CD4-positive, alpha-beta T cell treated with Interleukin-2 at 100 ng/mL for 4 hours (primary cell): ENCODE measurements around the gene KCNJ9.
"Not testable (repeated sequence)": the region's sequence is repeated elsewhere in the genome, so short reads cannot be mapped to it uniquely, and the experiment has no call there.

Experiments
- DNase-seq: peaks from one replicate; pipeline ENCODE4 v3.0.0-alpha.2; 2020; ENCODE audit warnings: low spot score

KCNJ9 gene

DNA sequence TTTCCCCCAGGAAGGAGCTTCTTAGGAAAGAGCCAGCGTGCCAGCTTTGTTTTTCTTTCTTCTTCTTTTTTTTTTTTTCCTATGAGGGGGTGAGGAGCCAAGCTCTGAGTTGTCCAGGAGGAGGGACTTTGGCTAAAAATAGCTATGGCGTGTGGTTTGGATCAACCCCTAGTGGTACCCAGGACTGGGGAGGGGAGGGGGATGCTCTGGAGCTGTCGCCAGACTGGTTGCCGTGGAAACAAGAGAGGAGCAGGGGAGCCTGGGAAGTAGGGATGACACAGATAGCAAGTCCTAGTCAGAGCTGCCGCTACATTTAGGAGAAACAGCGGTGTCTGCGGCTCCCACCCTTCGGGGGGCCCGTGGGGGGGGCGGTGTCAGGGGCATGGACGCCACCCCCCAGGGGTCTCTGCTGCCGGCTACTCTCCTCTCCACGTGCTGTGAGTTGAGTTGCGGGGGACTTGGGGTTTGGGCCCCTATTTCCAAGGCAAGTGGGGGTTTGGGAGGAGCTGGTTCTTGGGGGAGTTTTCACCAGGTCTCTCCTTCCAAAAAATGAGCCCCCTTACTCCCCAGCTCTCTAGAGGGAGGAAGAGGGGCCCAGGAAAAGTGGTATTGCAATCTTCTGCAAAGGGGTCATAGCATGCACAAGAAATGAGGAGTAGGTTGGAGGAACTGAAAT is at the start of gene KCNJ9:
TSS of gene KCNJ9 (plus strand) at position 278 of the 676 bp plus-strand sequence. CDS start 2,493 bp downstream, outside the sequence.
- DNase-seq = no peak

DNA sequence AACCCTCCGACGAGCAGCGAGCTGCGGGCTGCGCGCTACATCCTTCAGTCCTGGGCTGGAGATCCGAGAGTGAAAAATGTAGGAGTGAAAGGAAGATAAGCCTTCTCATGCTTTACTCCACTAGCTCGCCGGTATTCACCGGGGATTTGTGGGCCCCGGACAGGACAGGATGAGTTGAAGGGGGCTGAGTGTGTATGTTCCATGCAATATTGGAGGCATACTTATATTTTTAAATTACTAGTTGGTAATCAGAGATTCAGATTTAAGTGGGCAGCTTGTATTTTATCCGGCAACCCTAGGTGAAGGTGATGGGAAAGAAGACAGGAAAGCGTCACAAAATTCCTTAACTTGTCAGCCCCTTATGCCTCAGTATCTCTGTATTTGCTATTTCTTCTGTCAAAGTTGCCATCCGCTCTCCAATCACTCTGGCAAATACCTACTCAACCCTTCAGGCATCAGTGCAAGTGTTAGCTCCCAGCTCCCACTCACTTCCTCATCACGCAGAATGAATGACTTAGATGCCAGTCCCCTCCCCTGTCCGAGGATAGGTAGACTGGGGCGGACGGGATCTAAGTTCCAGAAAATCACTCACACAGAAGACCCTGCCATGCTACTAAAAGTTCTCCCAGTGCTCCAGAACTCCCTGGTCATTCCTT is 49.0 kb upstream of the KCNJ9 start:
- DNase-seq = no peak

- no peak for DNase-seq
Observed at GRCh38 chr1:160040476-160040875, 40.9 kb upstream of the KCNJ9 start.

- no peak for DNase-seq
Observed at GRCh38 chr1:160043543-160043942, 37.8 kb upstream of the KCNJ9 start.

GRCh38 chr1:160045653-160046052 is 35.7 kb upstream of the KCNJ9 start:
- DNase-seq = no peak

DNA sequence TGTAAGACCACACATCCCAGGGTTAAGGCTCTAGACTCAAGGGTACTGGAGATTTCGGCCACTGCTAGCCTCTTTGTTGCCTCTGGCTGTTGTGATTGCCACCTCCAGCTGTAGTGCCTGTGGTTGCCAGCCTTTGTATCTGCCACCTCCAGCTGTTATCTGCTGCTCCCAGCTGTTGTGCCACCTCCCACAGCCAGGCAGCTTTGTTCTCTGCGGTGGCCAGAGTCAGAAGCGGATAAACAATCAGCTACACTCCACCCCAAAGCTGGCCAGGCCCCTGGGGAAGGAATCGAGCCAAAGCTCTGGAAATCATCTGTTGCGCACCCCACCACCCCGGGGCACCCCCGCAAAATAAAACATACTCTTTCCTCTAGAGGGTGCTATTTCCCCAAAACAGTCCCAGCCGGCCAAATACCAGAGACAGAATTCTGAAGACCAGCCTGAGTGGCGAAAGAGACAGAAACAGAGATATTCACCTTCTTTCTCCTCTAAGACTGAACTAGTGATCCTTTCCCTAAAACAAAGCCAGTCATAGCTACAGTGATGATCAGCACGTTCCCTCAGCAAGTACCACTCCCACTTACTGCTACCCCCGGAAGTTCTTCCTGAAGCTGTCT is 34.7 kb upstream of the KCNJ9 start:
- DNase-seq = peak; percentile 51

- no peak for DNase-seq
Observed at GRCh38 chr1:160047111-160047991, 34.0 kb upstream of the KCNJ9 start.

GRCh38 chr1:160048335-160048734 is 33.0 kb upstream of the KCNJ9 start:
- no peak for DNase-seq

DNA sequence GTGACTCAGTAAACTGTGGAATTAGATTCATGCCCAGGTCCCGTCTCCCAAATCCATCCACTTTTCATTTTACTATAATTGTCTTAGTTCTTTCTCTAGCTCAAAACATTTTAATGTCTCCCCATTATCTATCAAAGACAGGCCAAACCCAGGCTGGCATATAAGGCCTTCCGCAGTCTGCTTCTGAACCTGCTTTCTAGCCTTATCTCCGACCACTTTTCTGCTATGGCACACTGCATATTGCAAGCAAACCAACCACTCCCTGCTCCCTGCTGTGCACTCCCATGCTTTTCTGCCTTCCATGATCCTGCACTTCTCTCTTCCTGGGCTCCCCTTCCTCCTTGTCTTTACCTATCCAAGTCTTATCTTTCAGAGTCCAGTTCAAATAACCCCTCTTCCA is 32.2 kb upstream of the KCNJ9 start:
- no peak for DNase-seq

DNA sequence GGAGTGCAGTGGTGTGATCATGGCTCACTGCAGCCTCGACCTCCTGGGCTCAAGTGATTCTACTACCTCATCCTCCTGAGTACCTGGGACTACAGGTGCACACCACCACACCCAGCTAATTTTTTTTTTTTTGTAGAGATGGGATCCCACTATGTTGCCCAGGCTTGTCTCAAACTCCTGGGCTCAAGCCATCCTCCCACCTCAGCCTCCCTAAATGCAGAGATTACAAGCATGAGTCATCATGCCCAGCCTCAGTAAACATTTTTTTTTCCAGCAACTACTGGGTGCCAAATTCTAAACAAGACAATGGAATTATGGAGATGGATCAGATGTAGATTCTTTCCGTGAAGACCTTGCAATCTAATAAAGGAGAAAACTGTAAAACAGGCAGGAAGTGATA is 31.2 kb upstream of the KCNJ9 start:
- DNase-seq = not testable (repeated sequence)

DNA sequence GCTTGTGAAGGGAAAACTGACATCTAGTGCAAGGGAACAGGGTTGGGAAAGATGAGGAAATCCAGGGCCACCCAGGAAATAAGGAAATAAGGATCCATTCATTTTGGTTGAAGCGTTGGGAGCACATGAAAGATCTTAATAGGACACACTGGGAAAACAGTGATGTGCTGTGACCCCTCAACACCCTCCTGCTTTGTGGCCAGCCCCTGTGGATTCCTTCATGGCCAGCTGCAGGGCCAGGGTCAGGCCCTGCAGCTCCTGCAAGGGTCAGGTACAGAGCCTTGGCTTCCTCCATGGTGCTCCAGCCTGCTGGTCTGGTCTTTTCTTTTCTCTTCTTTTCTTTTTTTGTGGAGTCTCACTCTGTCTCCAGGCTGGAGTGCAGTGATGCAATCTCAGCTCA is 30.7 kb upstream of the KCNJ9 start:
- DNase-seq = no peak

DNA sequence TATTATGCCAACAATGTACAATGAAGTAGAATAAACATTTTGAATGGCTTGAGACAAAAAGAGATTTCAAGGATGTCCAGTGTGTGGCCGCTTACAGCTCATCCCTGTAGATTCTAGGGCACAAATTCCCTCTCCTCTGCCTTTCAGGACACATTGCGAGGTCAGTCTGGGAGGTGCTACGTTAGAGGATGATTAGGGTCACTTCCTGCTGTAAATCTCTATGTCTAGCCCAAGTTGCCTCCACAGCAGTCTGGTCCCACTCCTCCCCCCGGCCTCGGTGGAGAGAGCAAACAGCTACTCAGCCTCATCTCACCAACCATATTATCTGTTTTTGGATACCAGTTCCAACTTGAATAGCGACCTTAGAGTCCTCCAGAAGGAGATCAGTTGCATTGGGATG is 28.4 kb upstream of the KCNJ9 start:
- DNase-seq = no peak

- DNase-seq = no peak
Observed at GRCh38 chr1:160053548-160054365, 27.6 kb upstream of the KCNJ9 start.

- no peak for DNase-seq
Observed at GRCh38 chr1:160056648-160057169, 24.6 kb upstream of the KCNJ9 start.

GRCh38 chr1:160058087-160058486 is 23.3 kb upstream of the KCNJ9 start:
- no peak for DNase-seq

DNA sequence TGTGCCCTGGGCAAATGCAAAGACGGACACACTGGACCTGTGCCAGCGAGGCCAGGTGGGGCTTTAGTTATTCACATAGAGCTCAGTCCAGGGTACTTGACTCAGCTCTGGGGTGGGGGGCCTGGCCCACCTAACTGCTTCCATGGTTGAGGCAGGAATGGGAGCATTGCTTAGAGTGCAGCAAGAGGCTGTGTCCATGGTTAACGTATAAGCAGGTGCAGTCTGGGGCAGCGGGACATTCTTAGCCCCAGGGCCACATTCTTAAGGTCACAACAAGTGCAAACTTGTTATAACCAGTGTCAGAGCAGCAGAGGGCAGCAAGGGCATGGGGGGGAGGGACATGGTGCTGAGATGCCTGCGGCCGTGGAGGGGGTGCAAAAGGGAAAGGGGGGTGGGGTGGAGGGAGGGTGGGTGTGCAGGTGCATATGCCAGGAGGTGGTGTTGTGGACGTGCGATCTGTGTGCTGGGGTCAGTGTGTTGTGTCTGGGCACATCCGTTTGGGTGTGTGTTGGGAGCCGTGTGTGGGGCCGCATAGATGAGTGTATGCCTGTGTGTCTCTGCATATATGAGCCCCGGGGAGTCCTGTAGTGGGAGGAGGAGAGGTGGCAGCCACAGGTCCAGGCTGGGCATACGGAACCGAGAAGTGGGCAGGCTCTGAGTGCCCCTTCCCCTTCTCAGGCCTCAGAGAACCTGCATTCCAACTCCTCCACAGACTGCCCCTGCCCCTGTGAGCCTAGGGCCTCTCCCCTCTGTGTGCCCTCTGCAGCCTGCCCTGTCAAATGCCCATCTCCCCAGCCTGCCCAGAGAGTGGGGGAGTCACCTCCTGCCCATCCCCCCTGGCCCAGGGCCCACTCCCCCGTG is 19.7 kb upstream of the KCNJ9 start:
- DNase-seq = no peak

DNA sequence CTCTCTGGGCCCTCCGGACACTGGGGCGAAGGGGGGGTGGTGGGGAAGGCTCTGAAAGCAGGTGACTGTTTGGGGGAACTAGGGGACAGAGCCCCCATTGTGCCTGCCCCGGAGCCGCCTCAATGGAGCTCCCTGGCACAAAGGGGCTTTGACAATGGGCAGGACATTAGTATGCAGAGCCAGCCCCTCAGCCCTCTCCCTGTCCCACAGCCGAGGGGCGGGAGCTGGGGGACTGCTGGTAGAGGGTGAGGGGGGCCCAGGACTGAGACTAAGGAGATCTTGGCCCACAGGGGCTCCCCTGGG is 19.2 kb upstream of the KCNJ9 start:
- no peak for DNase-seq

DNA sequence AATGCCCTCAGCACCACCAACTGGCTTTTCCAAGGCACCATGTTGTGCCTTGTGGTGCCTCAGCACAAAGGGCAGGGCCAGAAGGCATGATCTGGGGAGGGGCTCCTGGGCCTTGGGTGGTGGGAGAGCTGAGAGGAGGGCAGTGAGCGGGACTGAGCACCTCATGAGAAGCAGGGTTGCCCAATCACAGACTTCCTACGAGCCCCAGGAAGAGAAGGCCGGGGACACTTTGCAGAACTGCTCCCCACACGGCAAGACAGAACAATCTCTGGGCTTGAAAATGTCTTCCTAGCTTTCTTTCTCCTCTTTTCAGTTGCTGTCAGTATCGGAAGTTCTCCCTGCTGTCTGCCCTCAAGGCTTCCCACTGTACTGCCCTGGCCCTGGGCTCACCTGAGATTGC is 18.2 kb upstream of the KCNJ9 start:
- DNase-seq = no peak

GRCh38 chr1:160064164-160064563 is 17.2 kb upstream of the KCNJ9 start:
- no peak for DNase-seq

DNA sequence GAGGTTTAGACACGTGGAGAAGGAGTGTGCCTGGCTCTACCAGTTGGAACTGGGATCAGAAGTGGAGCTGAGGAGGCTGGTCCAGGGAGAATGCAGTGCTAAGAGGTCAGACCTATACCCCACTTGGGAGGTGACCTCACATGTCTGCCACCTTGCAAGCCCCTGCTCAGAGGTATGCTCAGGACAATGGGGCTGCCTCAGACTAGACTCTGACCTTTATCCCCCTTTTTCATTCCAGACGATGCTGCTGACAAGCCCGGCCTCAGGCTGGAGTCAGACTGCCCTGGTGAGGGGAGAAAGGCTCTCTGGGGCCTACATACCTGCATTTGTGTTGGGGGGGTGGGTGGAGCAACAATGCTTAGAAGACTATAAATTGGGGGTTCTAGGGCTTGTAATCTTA is 16.6 kb upstream of the KCNJ9 start:
- DNase-seq = no peak
